Gastrocnemius medialis (tissue), 4 donors: Measurements from ENCODE around the gene PROM2.

Experiments
- CTCF ChIP-seq, 5 experiments: fragments of 450-650 bp in 3 of 5; fragments of 200-600 bp in 2 of 5; sonication (generic) in 2 of 5; IDR thresholded peaks in 4 of 5; conservative IDR thresholded peaks in 1 of 5; 1 replicate in 4 of 5; 2 replicates in 1 of 5; pipeline ENCODE4 v1.5.1; 2016 to 2019; ENCODE audit warnings: antibody characterized with exemption in 5 of 5, mild to moderate bottlenecking in 3 of 5, moderate library complexity in 3 of 5
- POLR2A ChIP-seq, 2 donors: fragments of 450-650 bp; IDR thresholded peaks; one replicate each; pipeline ENCODE4 v1.6.1; 2017; ENCODE audit warnings: antibody characterized with exemption in 2 of 2, mild to moderate bottlenecking in 2 of 2, moderate library complexity in 2 of 2

- TF ChIP-seq POLR2A (IDR thresholded peaks at IDR 0.05) (no peak), CTCF (IDR thresholded peaks at IDR 0.05 in 4 of 5, conservative IDR thresholded peaks at IDR 0.05 in 1 of 5) (no peak)
Observed at GRCh38 chr2:95326433-95327140, 52.3 kb downstream of the PROM2 start.
